Osteocyte (in vitro differentiated cells): Measurements from ENCODE around the gene MTFP1. TPM values are rescaled to one million over a fixed set of nuclear protein-coding genes. Genes with fewer than 3 reads are reported as not detected.

Experiments used
- DNase-seq: peaks from one replicate; pipeline ENCODE4 v3.0.0; 2021; ENCODE audit warnings: mixed read lengths; ENCODE audit not compliant: unreplicated experiment; ENCODE audit errors: extremely low spot score
- H3K27ac Mint-ChIP-seq: one replicate; pipeline ENCODE4 v1.8.0; 2021; ENCODE audit warnings: mild to moderate bottlenecking, mixed read lengths; ENCODE audit not compliant: unreplicated experiment
- H3K27me3 Mint-ChIP-seq: one replicate; pipeline ENCODE4 v1.8.0; 2021; ENCODE audit warnings: mixed read lengths; ENCODE audit not compliant: unreplicated experiment
- H3K36me3 Mint-ChIP-seq: one replicate; pipeline ENCODE4 v1.8.0; 2021; ENCODE audit warnings: mixed read lengths; ENCODE audit not compliant: unreplicated experiment
- H3K4me1 Mint-ChIP-seq: one replicate; pipeline ENCODE4 v1.8.0; 2021; ENCODE audit warnings: mixed read lengths; ENCODE audit not compliant: unreplicated experiment
- H3K4me3 Mint-ChIP-seq: one replicate; pipeline ENCODE4 v1.8.0; 2021; ENCODE audit warnings: mild to moderate bottlenecking, moderate library complexity, mixed read lengths; ENCODE audit not compliant: unreplicated experiment
- H3K9me3 Mint-ChIP-seq: one replicate; pipeline ENCODE4 v1.8.0; 2021; ENCODE audit warnings: mixed read lengths; ENCODE audit not compliant: unreplicated experiment
- CTCF ChIP-seq: fragments of 200-600 bp; sonication (generic); IDR thresholded peaks from 2 replicates; pipeline ENCODE4 v1.5.0; 2021; ENCODE audit warnings: antibody characterized with exemption, mild to moderate bottlenecking, moderate library complexity
- total RNA-seq: library from RNA; stranded (reverse); gene quantifications from 2 replicates; pipeline ENCODE4 v1.2.1, GENCODE V29; 2021

The MTFP1 gene
- total RNA-seq, 1 donor from 2014 or later = 10.5 TPM

GRCh38 chr22:30471616-30472318 is 46.2 kb downstream of the MTFP1 start, which contains the start of gene SEC14L3:
Gene SEC14L3, minus strand, starts transcription at chr22:30472017. Its CDS starts 59 bp downstream, at chr22:30471958.
- no peak within 1 kb of the TSS for H3K27ac Mint-ChIP-seq
- H3K4me1 Mint-ChIP-seq = no peaks in the 10 kb centered on the region

GRCh38 chr22:30472994-30473720 is 47.6 kb downstream of the MTFP1 start:
- DNase-seq = no peak
- H3K9me3 Mint-ChIP-seq = no peaks in the 10 kb centered on the region
- TF ChIP-seq CTCF = no peak
- H3K4me1 Mint-ChIP-seq = no peaks in the 10 kb centered on the region
- H3K27ac Mint-ChIP-seq = no peak overlapping the region
- no peak overlapping the region for H3K4me3 Mint-ChIP-seq
- H3K36me3 Mint-ChIP-seq = no peaks in the 10 kb centered on the region
- peaks cover 47% of the 10 kb centered on the region for H3K27me3 Mint-ChIP-seq

More at GRCh38 chr22:30471616-30472318, 46.2 kb downstream of the MTFP1 start, which contains the start of gene SEC14L3:
- peaks cover 40% of the 10 kb centered on the region for H3K27me3 Mint-ChIP-seq
- no peak within 1 kb of the TSS for H3K4me3 Mint-ChIP-seq
- no peaks in the 10 kb centered on the region for H3K9me3 Mint-ChIP-seq
- no peaks in the 10 kb centered on the region for H3K36me3 Mint-ChIP-seq
- no peak for TF ChIP-seq CTCF
- DNase-seq = no peak

- Mint-ChIP-seq H3K4me1 (no peaks in the 10 kb centered on the region), H3K27ac (no peak overlapping the region), H3K4me3 (no peak overlapping the region), H3K36me3 (no peaks in the 10 kb centered on the region), H3K9me3 (no peaks in the 10 kb centered on the region), H3K27me3 (peaks cover 48% of the 10 kb centered on the region)
- no peak for DNase-seq
- no peak for TF ChIP-seq CTCF
Measured at GRCh38 chr22:30474121-30474520, 48.6 kb downstream of the MTFP1 start.

- no peak for DNase-seq
- Mint-ChIP-seq H3K27me3 (peaks cover 46% of the 10 kb centered on the region), H3K4me1 (no peaks in the 10 kb centered on the region), H3K36me3 (no peaks in the 10 kb centered on the region), H3K27ac (no peak overlapping the region), H3K4me3 (no peak overlapping the region), H3K9me3 (no peaks in the 10 kb centered on the region)
- TF ChIP-seq CTCF = no peak
Measured at GRCh38 chr22:30474683-30475424, 49.3 kb downstream of the MTFP1 start.

Other genes with a start within 250 kb of the MTFP1 start
- gene LIF, start 179.0 kb upstream of the MTFP1 start, total RNA-seq = 13.7 and 15.5 TPM in 2 replicates
- not detected in 2 replicates for gene OSM, start 158.9 kb upstream of the MTFP1 start, total RNA-seq
- gene CASTOR1, start 136.3 kb upstream of the MTFP1 start, total RNA-seq = 11.8 and 12.2 TPM in 2 replicates
- 12.6 and 14.1 TPM in 2 replicates for gene TBC1D10A, start 98.8 kb upstream of the MTFP1 start, total RNA-seq
- gene SF3A1, start 68.9 kb upstream of the MTFP1 start, total RNA-seq = 170 and 187 TPM in 2 replicates
- gene CCDC157, start 68.8 kb upstream of the MTFP1 start, total RNA-seq = 2.9 and 3.7 TPM in 2 replicates
- gene RNF215, start 38.4 kb upstream of the MTFP1 start, total RNA-seq = 36.1 and 36.6 TPM in 2 replicates
- gene SEC14L2, start 28.8 kb upstream of the MTFP1 start, total RNA-seq = 14.9 and 19.0 TPM in 2 replicates
- not detected in 2 replicates for gene SEC14L3, start 46.2 kb downstream of the MTFP1 start, total RNA-seq
- gene SEC14L4, start 79.9 kb downstream of the MTFP1 start, total RNA-seq = not detected in 2 replicates
- gene SEC14L6, start 121.0 kb downstream of the MTFP1 start, total RNA-seq = 0.54 and 0.78 TPM in 2 replicates
- gene GAL3ST1, start 148.9 kb downstream of the MTFP1 start, total RNA-seq = 0.21 and 0.46 TPM in 2 replicates
- gene PES1, start 166.1 kb downstream of the MTFP1 start, total RNA-seq = 71.6 and 73.5 TPM in 2 replicates
- 57.7 and 58.1 TPM in 2 replicates for gene TCN2, start 181.4 kb downstream of the MTFP1 start, total RNA-seq
- gene SLC35E4, start 210.0 kb downstream of the MTFP1 start, total RNA-seq = 9.4 and 10.2 TPM in 2 replicates
- gene DUSP18, start 242.1 kb downstream of the MTFP1 start, total RNA-seq = 10.7 and 11.2 TPM in 2 replicates